WTC11 (cell line): ENCODE measurements around the gene KCNK15. TPM values are rescaled to one million over a fixed set of nuclear protein-coding genes. Genes with fewer than 3 reads are reported as not detected.

ENCODE experiments used
- ATAC-seq: fragments of 200-7000 bp; cut with Tn5 transposase; 2 replicates; pipeline ENCODE4 v1.10.0; 2021; ENCODE audit warnings: mild to moderate bottlenecking, moderate library complexity
- Bru-seq: library from RNA; stranded (reverse); fragments of 400-500 nt; gene quantifications from one replicate; lab custom pipeline; 2021; lab: Mats Ljungman, UMichigan
- CTCF ChIA-PET: fragments of 300-600 bp; sonication (Branson Sonifier 250); formaldehyde crosslinking; loops from one replicate; lab custom pipeline; 2021; ENCODE audit warnings: antibody characterized with exemption; lab: Charles Lee
- POLR2A ChIA-PET: fragments of 350-600 bp; sonication (Branson Sonifier 250); formaldehyde crosslinking; loops from one replicate; lab custom pipeline; 2021; ENCODE audit warnings: antibody characterized with exemption; lab: Charles Lee
- DNase-seq: peaks from one replicate; pipeline ENCODE4 v3.0.0; 2021; ENCODE audit warnings: low spot score
- H3K27ac Mint-ChIP-seq: 2 replicates; pipeline ENCODE4 v1.8.0; 2021; ENCODE audit warnings: mixed read lengths
- H3K27me3 Mint-ChIP-seq: 2 replicates; pipeline ENCODE4 v1.8.0; 2021; ENCODE audit warnings: low read depth, mild to moderate bottlenecking, moderate library complexity, mixed read lengths
- H3K36me3 Mint-ChIP-seq: 2 replicates; pipeline ENCODE4 v1.8.0; 2021; ENCODE audit warnings: mixed read lengths
- H3K4me1 Mint-ChIP-seq: 2 replicates; pipeline ENCODE4 v1.8.0; 2022; ENCODE audit warnings: mixed read lengths
- H3K4me3 Mint-ChIP-seq: 2 replicates; pipeline ENCODE4 v1.8.0; 2021; ENCODE audit warnings: mild to moderate bottlenecking, moderate library complexity, mixed read lengths
- H3K9me3 Mint-ChIP-seq: 2 replicates; pipeline ENCODE4 v1.8.0; 2021; ENCODE audit warnings: mixed read lengths
- ATF1 ChIP-seq: sonication (generic); formaldehyde crosslinking; IDR thresholded peaks from 2 replicates; pipeline ENCODE4 v1.8.1; 2023; ENCODE audit warnings: mild to moderate bottlenecking, moderate library complexity, missing genetic modification reagents
- CBFB ChIP-seq: sonication (generic); formaldehyde crosslinking; IDR thresholded peaks from 2 replicates; pipeline ENCODE4 v1.8.1; 2022; ENCODE audit warnings: mild to moderate bottlenecking, low read depth, missing genetic modification reagents
- ETV6 ChIP-seq: sonication (generic); formaldehyde crosslinking; IDR thresholded peaks from 2 replicates; pipeline ENCODE4 v1.8.1; 2022; ENCODE audit warnings: mild to moderate bottlenecking, missing genetic modification reagents
- GABPB1 ChIP-seq: sonication (generic); formaldehyde crosslinking; IDR thresholded peaks from 2 replicates; pipeline ENCODE4 v1.8.1; 2023; ENCODE audit warnings: mild to moderate bottlenecking, missing genetic modification reagents
- KAT7 ChIP-seq: sonication (generic); formaldehyde crosslinking; IDR thresholded peaks from 2 replicates; pipeline ENCODE4 v1.8.1; 2023; ENCODE audit warnings: missing genetic modification reagents, mild to moderate bottlenecking, borderline replicate concordance
- MXD4 ChIP-seq: fragments of 250-450 bp; sonication (Bioruptor Pico); IDR thresholded peaks from 2 replicates; pipeline ENCODE4 v1.8.0; 2021; ENCODE audit warnings: mild to moderate bottlenecking, moderate library complexity, borderline replicate concordance
- MYBL2 ChIP-seq: sonication (generic); formaldehyde crosslinking; IDR thresholded peaks from 2 replicates; pipeline ENCODE4 v1.8.1; 2023; ENCODE audit warnings: mild to moderate bottlenecking, moderate library complexity, missing genetic modification reagents
- NFE2L1 ChIP-seq: sonication (generic); formaldehyde crosslinking; IDR thresholded peaks from 2 replicates; pipeline ENCODE4 v1.8.1; 2023; ENCODE audit warnings: missing genetic modification reagents
- NR3C1 ChIP-seq: sonication (generic); formaldehyde crosslinking; conservative IDR thresholded peaks from 2 replicates; pipeline ENCODE4 v1.8.1; 2023; ENCODE audit warnings: low read depth, mild to moderate bottlenecking, missing genetic modification reagents
- RELA ChIP-seq: sonication (generic); formaldehyde crosslinking; IDR thresholded peaks from 2 replicates; pipeline ENCODE4 v1.8.1; 2022; ENCODE audit warnings: missing genetic modification reagents, mild to moderate bottlenecking, borderline replicate concordance
- SOX15 ChIP-seq: fragments of 250-450 bp; sonication (Bioruptor Pico); IDR thresholded peaks from 2 replicates; pipeline ENCODE4 v1.9.0; 2021; ENCODE audit warnings: mild to moderate bottlenecking
- SP1 ChIP-seq: sonication (generic); formaldehyde crosslinking; conservative IDR thresholded peaks from 2 replicates; pipeline ENCODE4 v1.8.1; 2022; ENCODE audit warnings: missing genetic modification reagents
- TEAD4 ChIP-seq: sonication (generic); formaldehyde crosslinking; IDR thresholded peaks from 2 replicates; pipeline ENCODE4 v1.8.0; 2022; ENCODE audit warnings: mild to moderate bottlenecking, missing genetic modification reagents
- ZNF317 ChIP-seq: sonication (generic); formaldehyde crosslinking; IDR thresholded peaks from 2 replicates; pipeline ENCODE4 v1.8.1; 2023; ENCODE audit warnings: low read depth, mild to moderate bottlenecking, moderate library complexity, missing genetic modification reagents, borderline replicate concordance
- long read RNA-seq, 3 experiments: library from RNA in 1 of 3; library from capped mRNA in 1 of 3; library from polyadenylated mRNA in 1 of 3; unstranded in 2 of 3; stranded (forward) in 1 of 3; transcript quantifications; one replicate each; pipeline ENCODE4 v2.0.0, GENCODE V29; 2021
- total RNA-seq: library from RNA; stranded (reverse); gene quantifications from 3 replicates; pipeline ENCODE4 v1.2.3, GENCODE V29; 2021
- TF ChIP-seq, protein P1 (sequence below): sonication (generic); formaldehyde crosslinking; IDR thresholded peaks from 2 replicates; pipeline ENCODE4 v1.8.0; 2023; ENCODE audit warnings: missing genetic modification reagents
- TF ChIP-seq, protein P2 (sequence below): sonication (generic); formaldehyde crosslinking; IDR thresholded peaks from 2 replicates; pipeline ENCODE4 v1.8.1; 2023; ENCODE audit warnings: mild to moderate bottlenecking, missing genetic modification reagents, moderate library complexity
- TF ChIP-seq, protein P3 (sequence below): sonication (generic); formaldehyde crosslinking; IDR thresholded peaks from 2 replicates; pipeline ENCODE4 v1.8.0; 2023; ENCODE audit warnings: missing genetic modification reagents, mild to moderate bottlenecking, borderline replicate concordance
- TF ChIP-seq, protein P4 (sequence below): fragments of 250-450 bp; sonication (Bioruptor Pico); IDR thresholded peaks from 2 replicates; pipeline ENCODE4 v1.9.0; 2021; ENCODE audit warnings: mild to moderate bottlenecking, borderline replicate concordance
- TF ChIP-seq, protein P5 (sequence below): sonication (generic); formaldehyde crosslinking; IDR thresholded peaks from 2 replicates; pipeline ENCODE4 v1.8.1; 2023; ENCODE audit warnings: mild to moderate bottlenecking, moderate library complexity, missing genetic modification reagents
- TF ChIP-seq, protein P6 (sequence below): sonication (generic); formaldehyde crosslinking; IDR thresholded peaks from 2 replicates; pipeline ENCODE4 v1.8.0; 2022; ENCODE audit warnings: mild to moderate bottlenecking, missing genetic modification reagents
- TF ChIP-seq, protein P7 (sequence below): fragments of 250-450 bp; sonication (Bioruptor Pico); IDR thresholded peaks from 2 replicates; pipeline ENCODE4 v1.9.0; 2021; ENCODE audit warnings: moderate library complexity, mild to moderate bottlenecking, inconsistent platforms, borderline replicate concordance

KCNK15 gene
- total RNA-seq: 0.24 to 0.37 TPM (median 0.32 TPM) in 3 replicates
- percentile 30 among the genes with signal in this experiment for Bru-seq, nascent RNA
- long read RNA-seq, experiment 1, partial matches to known transcripts: 0 of 2 reads
- long read RNA-seq, experiment 1, other reads (novel, unspliced or antisense): 0 of 2 reads
- long read RNA-seq, experiment 2, partial matches to known transcripts: 0 of 2 reads
- long read RNA-seq, experiment 2, other reads (novel, unspliced or antisense): 1 of 2 reads
- long read RNA-seq, experiment 3: 0 reads

DNA sequence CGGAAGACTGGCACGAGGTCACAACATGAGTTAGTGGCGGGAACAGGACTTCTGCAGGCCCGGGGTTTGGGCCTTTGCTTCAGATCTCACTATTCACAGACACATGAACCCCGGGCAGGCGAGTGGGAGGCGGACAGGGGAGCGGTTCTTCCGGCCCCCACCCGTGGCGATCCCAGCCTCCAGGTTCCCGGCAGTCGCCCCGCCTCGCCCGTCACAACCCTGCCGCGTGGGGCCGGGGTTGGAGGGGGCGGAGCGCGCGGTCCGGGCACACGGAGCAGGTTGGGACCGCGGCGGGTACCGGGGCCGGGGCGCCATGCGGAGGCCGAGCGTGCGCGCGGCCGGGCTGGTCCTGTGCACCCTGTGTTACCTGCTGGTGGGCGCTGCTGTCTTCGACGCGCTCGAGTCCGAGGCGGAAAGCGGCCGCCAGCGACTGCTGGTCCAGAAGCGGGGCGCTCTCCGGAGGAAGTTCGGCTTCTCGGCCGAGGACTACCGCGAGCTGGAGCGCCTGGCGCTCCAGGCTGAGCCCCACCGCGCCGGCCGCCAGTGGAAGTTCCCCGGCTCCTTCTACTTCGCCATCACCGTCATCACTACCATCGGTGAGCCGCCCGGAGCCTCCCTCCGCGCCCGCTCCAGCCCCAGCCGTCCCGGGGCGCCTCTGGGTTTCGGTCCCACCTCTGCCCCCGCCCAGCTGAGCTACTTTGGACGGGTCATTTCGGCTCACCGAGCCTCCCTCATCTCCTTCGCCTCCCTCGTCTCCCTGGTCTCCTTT, at the start of gene KCNK15:
Gene KCNK15 (plus strand): TSS at position 268 of the 769 bp plus-strand sequence. CDS start 46 bp downstream, at position 314.
- H3K9me3 Mint-ChIP-seq: no peaks in the 10 kb centered on the region
- ChIA-PET CTCF (interaction anchor here (1.5 to 3.0 kb wide), 5 partner anchors 13 to 139 kb away, joined by 3 to 56 read pairs (median 10); partner anchors contain the start of gene YWHAB), POLR2A (no interaction called here)
- ATAC-seq (peak; percentile 44), DNase-seq (peak; percentile 57)
- H3K4me3 Mint-ChIP-seq: peak within 1 kb of the TSS; percentile 75
- peaks cover 60% of the 10 kb centered on the region for H3K27me3 Mint-ChIP-seq
- peaks cover 15% of the 10 kb centered on the region for H3K4me1 Mint-ChIP-seq
- H3K36me3 Mint-ChIP-seq: no peaks in the 10 kb centered on the region
- no peak within 1 kb of the TSS for H3K27ac Mint-ChIP-seq
- TF ChIP-seq MXD4 (CRISPR knock-in tag): no peak
- TF ChIP-seq, protein P1, sequence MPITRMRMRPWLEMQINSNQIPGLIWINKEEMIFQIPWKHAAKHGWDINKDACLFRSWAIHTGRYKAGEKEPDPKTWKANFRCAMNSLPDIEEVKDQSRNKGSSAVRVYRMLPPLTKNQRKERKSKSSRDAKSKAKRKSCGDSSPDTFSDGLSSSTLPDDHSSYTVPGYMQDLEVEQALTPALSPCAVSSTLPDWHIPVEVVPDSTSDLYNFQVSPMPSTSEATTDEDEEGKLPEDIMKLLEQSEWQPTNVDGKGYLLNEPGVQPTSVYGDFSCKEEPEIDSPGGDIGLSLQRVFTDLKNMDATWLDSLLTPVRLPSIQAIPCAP (CRISPR knock-in tag): peak; percentile 87
- TF ChIP-seq SOX15 (CRISPR knock-in tag): no peak
- TF ChIP-seq, protein P2, sequence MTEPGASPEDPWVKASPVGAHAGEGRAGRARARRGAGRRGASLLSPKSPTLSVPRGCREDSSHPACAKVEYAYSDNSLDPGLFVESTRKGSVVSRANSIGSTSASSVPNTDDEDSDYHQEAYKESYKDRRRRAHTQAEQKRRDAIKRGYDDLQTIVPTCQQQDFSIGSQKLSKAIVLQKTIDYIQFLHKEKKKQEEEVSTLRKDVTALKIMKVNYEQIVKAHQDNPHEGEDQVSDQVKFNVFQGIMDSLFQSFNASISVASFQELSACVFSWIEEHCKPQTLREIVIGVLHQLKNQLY (CRISPR knock-in tag): no peak
- no peak for TF ChIP-seq KAT7 (CRISPR knock-in tag)
- TF ChIP-seq ATF1 (CRISPR knock-in tag): no peak; the same call in 1 of the 2 replicates
- peak; percentile 97 for TF ChIP-seq ETV6 (CRISPR knock-in tag)
- no peak; the same call in 1 of the 2 replicates for TF ChIP-seq NFE2L1 (CRISPR knock-in tag)
- TF ChIP-seq ZNF317 (CRISPR knock-in tag): no peak
- TF ChIP-seq SP1 (CRISPR knock-in tag): no peak
- TF ChIP-seq, protein P3, sequence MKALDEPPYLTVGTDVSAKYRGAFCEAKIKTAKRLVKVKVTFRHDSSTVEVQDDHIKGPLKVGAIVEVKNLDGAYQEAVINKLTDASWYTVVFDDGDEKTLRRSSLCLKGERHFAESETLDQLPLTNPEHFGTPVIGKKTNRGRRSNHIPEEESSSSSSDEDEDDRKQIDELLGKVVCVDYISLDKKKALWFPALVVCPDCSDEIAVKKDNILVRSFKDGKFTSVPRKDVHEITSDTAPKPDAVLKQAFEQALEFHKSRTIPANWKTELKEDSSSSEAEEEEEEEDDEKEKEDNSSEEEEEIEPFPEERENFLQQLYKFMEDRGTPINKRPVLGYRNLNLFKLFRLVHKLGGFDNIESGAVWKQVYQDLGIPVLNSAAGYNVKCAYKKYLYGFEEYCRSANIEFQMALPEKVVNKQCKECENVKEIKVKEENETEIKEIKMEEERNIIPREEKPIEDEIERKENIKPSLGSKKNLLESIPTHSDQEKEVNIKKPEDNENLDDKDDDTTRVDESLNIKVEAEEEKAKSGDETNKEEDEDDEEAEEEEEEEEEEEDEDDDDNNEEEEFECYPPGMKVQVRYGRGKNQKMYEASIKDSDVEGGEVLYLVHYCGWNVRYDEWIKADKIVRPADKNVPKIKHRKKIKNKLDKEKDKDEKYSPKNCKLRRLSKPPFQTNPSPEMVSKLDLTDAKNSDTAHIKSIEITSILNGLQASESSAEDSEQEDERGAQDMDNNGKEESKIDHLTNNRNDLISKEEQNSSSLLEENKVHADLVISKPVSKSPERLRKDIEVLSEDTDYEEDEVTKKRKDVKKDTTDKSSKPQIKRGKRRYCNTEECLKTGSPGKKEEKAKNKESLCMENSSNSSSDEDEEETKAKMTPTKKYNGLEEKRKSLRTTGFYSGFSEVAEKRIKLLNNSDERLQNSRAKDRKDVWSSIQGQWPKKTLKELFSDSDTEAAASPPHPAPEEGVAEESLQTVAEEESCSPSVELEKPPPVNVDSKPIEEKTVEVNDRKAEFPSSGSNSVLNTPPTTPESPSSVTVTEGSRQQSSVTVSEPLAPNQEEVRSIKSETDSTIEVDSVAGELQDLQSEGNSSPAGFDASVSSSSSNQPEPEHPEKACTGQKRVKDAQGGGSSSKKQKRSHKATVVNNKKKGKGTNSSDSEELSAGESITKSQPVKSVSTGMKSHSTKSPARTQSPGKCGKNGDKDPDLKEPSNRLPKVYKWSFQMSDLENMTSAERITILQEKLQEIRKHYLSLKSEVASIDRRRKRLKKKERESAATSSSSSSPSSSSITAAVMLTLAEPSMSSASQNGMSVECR: 0 out of 2 replicates have a peak, but pooled peaks have one; percentile 48
- TF ChIP-seq MYBL2: 0 out of 2 replicates have a peak, but pooled peaks have one; percentile 39
- TF ChIP-seq, protein P4, sequence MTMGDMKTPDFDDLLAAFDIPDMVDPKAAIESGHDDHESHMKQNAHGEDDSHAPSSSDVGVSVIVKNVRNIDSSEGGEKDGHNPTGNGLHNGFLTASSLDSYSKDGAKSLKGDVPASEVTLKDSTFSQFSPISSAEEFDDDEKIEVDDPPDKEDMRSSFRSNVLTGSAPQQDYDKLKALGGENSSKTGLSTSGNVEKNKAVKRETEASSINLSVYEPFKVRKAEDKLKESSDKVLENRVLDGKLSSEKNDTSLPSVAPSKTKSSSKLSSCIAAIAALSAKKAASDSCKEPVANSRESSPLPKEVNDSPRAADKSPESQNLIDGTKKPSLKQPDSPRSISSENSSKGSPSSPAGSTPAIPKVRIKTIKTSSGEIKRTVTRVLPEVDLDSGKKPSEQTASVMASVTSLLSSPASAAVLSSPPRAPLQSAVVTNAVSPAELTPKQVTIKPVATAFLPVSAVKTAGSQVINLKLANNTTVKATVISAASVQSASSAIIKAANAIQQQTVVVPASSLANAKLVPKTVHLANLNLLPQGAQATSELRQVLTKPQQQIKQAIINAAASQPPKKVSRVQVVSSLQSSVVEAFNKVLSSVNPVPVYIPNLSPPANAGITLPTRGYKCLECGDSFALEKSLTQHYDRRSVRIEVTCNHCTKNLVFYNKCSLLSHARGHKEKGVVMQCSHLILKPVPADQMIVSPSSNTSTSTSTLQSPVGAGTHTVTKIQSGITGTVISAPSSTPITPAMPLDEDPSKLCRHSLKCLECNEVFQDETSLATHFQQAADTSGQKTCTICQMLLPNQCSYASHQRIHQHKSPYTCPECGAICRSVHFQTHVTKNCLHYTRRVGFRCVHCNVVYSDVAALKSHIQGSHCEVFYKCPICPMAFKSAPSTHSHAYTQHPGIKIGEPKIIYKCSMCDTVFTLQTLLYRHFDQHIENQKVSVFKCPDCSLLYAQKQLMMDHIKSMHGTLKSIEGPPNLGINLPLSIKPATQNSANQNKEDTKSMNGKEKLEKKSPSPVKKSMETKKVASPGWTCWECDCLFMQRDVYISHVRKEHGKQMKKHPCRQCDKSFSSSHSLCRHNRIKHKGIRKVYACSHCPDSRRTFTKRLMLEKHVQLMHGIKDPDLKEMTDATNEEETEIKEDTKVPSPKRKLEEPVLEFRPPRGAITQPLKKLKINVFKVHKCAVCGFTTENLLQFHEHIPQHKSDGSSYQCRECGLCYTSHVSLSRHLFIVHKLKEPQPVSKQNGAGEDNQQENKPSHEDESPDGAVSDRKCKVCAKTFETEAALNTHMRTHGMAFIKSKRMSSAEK: no peak
- no peak for TF ChIP-seq GABPB1 (CRISPR knock-in tag)
- TF ChIP-seq TEAD4 (CRISPR knock-in tag): no peak
- TF ChIP-seq, protein P5, sequence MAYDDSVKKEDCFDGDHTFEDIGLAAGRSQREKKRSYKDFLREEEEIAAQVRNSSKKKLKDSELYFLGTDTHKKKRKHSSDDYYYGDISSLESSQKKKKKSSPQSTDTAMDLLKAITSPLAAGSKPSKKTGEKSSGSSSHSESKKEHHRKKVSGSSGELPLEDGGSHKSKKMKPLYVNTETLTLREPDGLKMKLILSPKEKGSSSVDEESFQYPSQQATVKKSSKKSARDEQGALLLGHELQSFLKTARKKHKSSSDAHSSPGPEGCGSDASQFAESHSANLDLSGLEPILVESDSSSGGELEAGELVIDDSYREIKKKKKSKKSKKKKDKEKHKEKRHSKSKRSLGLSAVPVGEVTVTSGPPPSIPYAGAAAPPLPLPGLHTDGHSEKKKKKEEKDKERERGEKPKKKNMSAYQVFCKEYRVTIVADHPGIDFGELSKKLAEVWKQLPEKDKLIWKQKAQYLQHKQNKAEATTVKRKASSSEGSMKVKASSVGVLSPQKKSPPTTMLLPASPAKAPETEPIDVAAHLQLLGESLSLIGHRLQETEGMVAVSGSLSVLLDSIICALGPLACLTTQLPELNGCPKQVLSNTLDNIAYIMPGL (CRISPR knock-in tag): peak; percentile 64; the same call in 1 of the 2 replicates
- TF ChIP-seq, protein P6, sequence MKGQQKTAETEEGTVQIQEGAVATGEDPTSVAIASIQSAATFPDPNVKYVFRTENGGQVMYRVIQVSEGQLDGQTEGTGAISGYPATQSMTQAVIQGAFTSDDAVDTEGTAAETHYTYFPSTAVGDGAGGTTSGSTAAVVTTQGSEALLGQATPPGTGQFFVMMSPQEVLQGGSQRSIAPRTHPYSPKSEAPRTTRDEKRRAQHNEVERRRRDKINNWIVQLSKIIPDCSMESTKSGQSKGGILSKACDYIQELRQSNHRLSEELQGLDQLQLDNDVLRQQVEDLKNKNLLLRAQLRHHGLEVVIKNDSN (CRISPR knock-in tag): no peak
- TF ChIP-seq RELA (CRISPR knock-in tag): peak; percentile 69; the same call in 1 of the 2 replicates
- TF ChIP-seq CBFB: no peak
- TF ChIP-seq, protein P7, sequence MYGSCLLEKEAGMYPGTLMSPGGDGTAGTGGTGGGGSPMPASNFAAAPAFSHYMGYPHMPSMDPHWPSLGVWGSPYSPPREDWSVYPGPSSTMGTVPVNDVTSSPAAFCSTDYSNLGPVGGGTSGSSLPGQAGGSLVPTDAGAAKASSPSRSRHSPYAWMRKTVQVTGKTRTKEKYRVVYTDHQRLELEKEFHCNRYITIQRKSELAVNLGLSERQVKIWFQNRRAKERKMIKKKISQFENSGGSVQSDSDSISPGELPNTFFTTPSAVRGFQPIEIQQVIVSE (CRISPR knock-in tag): no peak
- TF ChIP-seq NR3C1 (CRISPR knock-in tag): no peak
